ENCODE data around the gene VAMP2. TPM values are rescaled to one million over a fixed set of nuclear protein-coding genes. Genes with fewer than 3 reads are reported as not detected.

The VAMP2 gene
- total and polyA plus RNA-seq, 9 of the 15 experiments (the other 6 are each of a cell fraction or from before 2014, with no cell fraction given) = 2.3 to 31.8 (median 6.0) TPM

- TF ChIP-seq DEAF1 (CRISPR knock-in tag; IDR thresholded peaks at IDR 0.05) = 0 out of 2 replicates have a peak, but pooled peaks have one; percentile 8
- no peak for TF ChIP-seq ZBTB34 (CRISPR knock-in tag; IDR thresholded peaks at IDR 0.05)
- TF ChIP-seq BRCA1 (IDR thresholded peaks at IDR 0.05) = no peak
- no peak for TF ChIP-seq BRCA1 (CRISPR knock-in tag; IDR thresholded peaks at IDR 0.05)
- peak; percentile 93 for TF ChIP-seq NFIC (IDR thresholded peaks at IDR 0.05)
- peak; percentile 83 for TF ChIP-seq REST (IDR thresholded peaks at IDR 0.05; ENCODE audit: borderline replicate concordance)
- TF ChIP-seq REST (CRISPR knock-in tag; IDR thresholded peaks at IDR 0.05; ENCODE audit: low read depth) = no peak
- peak; percentile 53 for TF ChIP-seq RBBP5 (IDR thresholded peaks at IDR 0.05; ENCODE audit: borderline replicate concordance, insufficient read depth, low read length, poor library complexity, severe bottlenecking)
- TF ChIP-seq HLTF (IDR thresholded peaks at IDR 0.05) = no peak
- TF ChIP-seq FUS (optimal IDR thresholded peaks at IDR 0.05; ENCODE audit: low read depth, low read length) = no peak
- no peak for TF ChIP-seq CBX1 (IDR thresholded peaks at IDR 0.05; ENCODE audit: low read depth)
- peak; percentile 69 for TF ChIP-seq L3MBTL2 (IDR thresholded peaks at IDR 0.05)
- no peak for TF ChIP-seq ZNF644 (tag; IDR thresholded peaks at IDR 0.05; ENCODE audit: low read depth)
- peak in 1 of 3 experiments; percentile 29 for TF ChIP-seq YY1 (IDR thresholded peaks at IDR 0.05; ENCODE audit: borderline replicate concordance in 1 of 3, control insufficient read depth in 1 of 3, extremely low read depth in 1 of 3, insufficient read depth in 3 of 3, insufficient read length in 1 of 3, insufficient replicate concordance in 2 of 3, low read depth in 1 of 3, low read length in 2 of 3)
- no peak for TF ChIP-seq ILK (tag; IDR thresholded peaks at IDR 0.05; ENCODE audit: borderline replicate concordance, low read depth)
- TF ChIP-seq SNAPC5 (CRISPR knock-in tag; IDR thresholded peaks at IDR 0.05) = no peak
These were observed 52.9 kb downstream of the VAMP2 start (continued) for GRCh38 chr17:8109661-8110455.
